ENCODE results near the gene PRICKLE4. TPM values are rescaled to one million over a fixed set of nuclear protein-coding genes. Genes with fewer than 3 reads are reported as not detected.

The PRICKLE4 gene
- total and polyA plus RNA-seq, 3 experiments from 2014 or later = not detected

- H3K36me3 Mint-ChIP-seq = no peaks in the 10 kb centered on the region
- DNase-seq = no peak
- ChIA-PET POLR2A (no interaction called here), CTCF (no interaction called here)
- H3K27ac Mint-ChIP-seq = no peak overlapping the region
- peaks cover 0 to 3% of the 10 kb centered on the region in 2 donors for H3K27me3 Mint-ChIP-seq
- peaks cover 0 to 3% (median 3%) of the 10 kb centered on the region in 3 donors for H3K4me1 Mint-ChIP-seq
- no peak overlapping the region for H3K4me3 Mint-ChIP-seq
- H3K9me3 ChIP-seq (ENCODE audit: low read length) = no peaks in the 10 kb centered on the region
- no peak overlapping the region for H3K27ac ChIP-seq (ENCODE audit: low read depth, low read length)
- H3K4me1 ChIP-seq (ENCODE audit: insufficient read depth, low read length) = peaks cover 5% of the 10 kb centered on the region
- peaks cover 0 to 2% (median 0%) of the 10 kb centered on the region in 5 donors for H3K9me3 Mint-ChIP-seq
- no peaks in the 10 kb centered on the region for H3K27me3 ChIP-seq (ENCODE audit: insufficient read depth, low read length, poor library complexity, severe bottlenecking)
- H3K4me3 ChIP-seq (ENCODE audit: low read length) = no peak overlapping the region
- no peaks in the 10 kb centered on the region for H3K36me3 ChIP-seq (ENCODE audit: insufficient read depth, low read length)
Measured at GRCh38 chr6:41740366-41741162, 40.0 kb upstream of the PRICKLE4 start.

GRCh38 chr6:41741625-41742490 lies 38.7 kb upstream of the PRICKLE4 start:
- no peak overlapping the region for H3K4me3 ChIP-seq (ENCODE audit: low read length)
- DNase-seq = no peak
- ChIA-PET CTCF (no interaction called here), POLR2A (no interaction called here)
- H3K4me3 Mint-ChIP-seq = no peak overlapping the region
- H3K27ac Mint-ChIP-seq = peak overlapping the region in 1 of 8 donors; percentile 40
- H3K4me1 Mint-ChIP-seq = no peaks in the 10 kb centered on the region
- no peaks in the 10 kb centered on the region for H3K4me1 ChIP-seq (ENCODE audit: insufficient read depth, low read length)
- H3K27me3 Mint-ChIP-seq = peaks cover under 1 to 3% of the 10 kb centered on the region in 2 donors
- no peaks in the 10 kb centered on the region for H3K36me3 Mint-ChIP-seq
- no peak overlapping the region for H3K27ac ChIP-seq (ENCODE audit: low read depth, low read length)
- H3K9me3 ChIP-seq (ENCODE audit: low read length) = no peaks in the 10 kb centered on the region
- peaks cover 0 to 2% (median 0%) of the 10 kb centered on the region in 5 donors for H3K9me3 Mint-ChIP-seq
- no peaks in the 10 kb centered on the region for H3K27me3 ChIP-seq (ENCODE audit: insufficient read depth, low read length, poor library complexity, severe bottlenecking)
- no peaks in the 10 kb centered on the region for H3K36me3 ChIP-seq (ENCODE audit: insufficient read depth, low read length)

DNA sequence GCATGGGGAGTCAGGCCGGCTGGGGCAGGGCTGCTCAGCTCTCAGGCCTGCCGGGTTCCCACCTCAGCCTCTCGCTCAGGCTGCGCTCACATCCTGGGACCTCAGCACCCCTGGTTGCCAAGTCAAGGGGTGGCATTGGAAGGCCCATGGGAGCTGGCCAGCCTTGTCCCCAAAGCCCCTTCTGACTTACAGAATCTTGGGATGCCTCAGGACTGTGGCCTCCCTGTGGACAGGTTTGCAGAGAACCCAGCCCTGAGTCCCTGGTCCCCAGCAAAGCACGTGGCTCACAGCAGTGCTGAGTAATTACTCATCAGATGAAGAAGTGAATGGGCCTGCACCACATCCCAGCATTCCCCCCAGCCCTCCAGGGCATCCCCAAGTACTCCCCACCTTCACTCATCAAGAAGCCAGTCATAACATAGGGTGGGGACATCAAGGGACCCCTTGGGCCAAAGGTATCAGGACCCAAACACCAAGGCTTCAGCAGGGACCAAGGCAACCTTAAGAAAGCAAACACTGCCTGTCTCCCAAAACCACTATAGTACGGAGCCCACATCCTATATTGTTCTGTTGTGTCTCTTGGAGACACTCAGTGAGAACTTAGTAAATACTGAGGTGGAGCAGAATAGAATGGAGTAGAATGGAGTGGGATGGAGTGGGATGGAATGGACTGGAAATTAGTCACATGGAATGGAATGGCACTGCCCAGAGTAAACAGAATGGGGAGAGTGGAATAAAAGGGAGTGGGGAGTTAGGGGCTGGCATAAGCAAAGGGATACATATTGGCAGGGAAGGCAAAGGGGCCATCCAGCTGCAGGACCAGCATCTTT lies 37.0 kb upstream of the PRICKLE4 start:
- CTCF ChIA-PET = no interaction called here
- no peak for DNase-seq
- peak overlapping the region in 1 of 8 donors; percentile 14 for H3K27ac Mint-ChIP-seq
- no peak overlapping the region for H3K27ac ChIP-seq (ENCODE audit: low read depth, low read length)
- no peak overlapping the region for H3K4me3 Mint-ChIP-seq
- peaks cover 5 to 7% of the 10 kb centered on the region in 2 donors for H3K27me3 Mint-ChIP-seq
- no peaks in the 10 kb centered on the region for H3K9me3 ChIP-seq (ENCODE audit: low read length)
- H3K4me3 ChIP-seq (ENCODE audit: low read length) = no peak overlapping the region
- POLR2A ChIA-PET = no interaction called here
- H3K36me3 Mint-ChIP-seq = no peaks in the 10 kb centered on the region
- no peaks in the 10 kb centered on the region for H3K4me1 ChIP-seq (ENCODE audit: insufficient read depth, low read length)
- H3K27me3 ChIP-seq (ENCODE audit: insufficient read depth, low read length, poor library complexity, severe bottlenecking) = no peaks in the 10 kb centered on the region
- peaks cover 0 to 2% (median 0%) of the 10 kb centered on the region in 5 donors for H3K9me3 Mint-ChIP-seq
- no peaks in the 10 kb centered on the region for H3K36me3 ChIP-seq (ENCODE audit: insufficient read depth, low read length)
- no peaks in the 10 kb centered on the region for H3K4me1 Mint-ChIP-seq

GRCh38 chr6:41744236-41744787 lies 36.3 kb upstream of the PRICKLE4 start:
- H3K27ac Mint-ChIP-seq = no peak overlapping the region
- Histone ChIP-seq H3K27me3 (ENCODE audit: insufficient read depth, low read length, poor library complexity, severe bottlenecking) (no peaks in the 10 kb centered on the region), H3K4me1 (ENCODE audit: insufficient read depth, low read length) (no peaks in the 10 kb centered on the region), H3K9me3 (ENCODE audit: low read length) (no peaks in the 10 kb centered on the region), H3K36me3 (ENCODE audit: insufficient read depth, low read length) (no peaks in the 10 kb centered on the region), H3K27ac (ENCODE audit: low read depth, low read length) (no peak overlapping the region), H3K4me3 (ENCODE audit: low read length) (no peak overlapping the region)
- no peaks in the 10 kb centered on the region for H3K36me3 Mint-ChIP-seq
- peaks cover 0 to 2% (median 0%) of the 10 kb centered on the region in 5 donors for H3K9me3 Mint-ChIP-seq
- no peaks in the 10 kb centered on the region for H3K4me1 Mint-ChIP-seq
- CTCF ChIA-PET = no interaction called here
- no peak for DNase-seq
- POLR2A ChIA-PET = no interaction called here
- H3K4me3 Mint-ChIP-seq = peak overlapping the region in 1 of 7 donors; percentile 21
- H3K27me3 Mint-ChIP-seq = peaks cover 5 to 7% of the 10 kb centered on the region in 2 donors

GRCh38 chr6:41746107-41746506 lies 34.5 kb upstream of the PRICKLE4 start:
- no peaks in the 10 kb centered on the region for H3K4me1 Mint-ChIP-seq
- no peak overlapping the region for H3K4me3 Mint-ChIP-seq
- Histone ChIP-seq H3K27me3 (ENCODE audit: insufficient read depth, low read length, poor library complexity, severe bottlenecking) (no peaks in the 10 kb centered on the region), H3K4me1 (ENCODE audit: insufficient read depth, low read length) (no peaks in the 10 kb centered on the region), H3K4me3 (ENCODE audit: low read length) (no peak overlapping the region), H3K27ac (ENCODE audit: low read depth, low read length) (no peak overlapping the region), H3K9me3 (ENCODE audit: low read length) (no peaks in the 10 kb centered on the region), H3K36me3 (ENCODE audit: insufficient read depth, low read length) (no peaks in the 10 kb centered on the region)
- ChIA-PET POLR2A (interaction anchor here (0.6 kb wide), 1 partner anchor 412 kb away, joined by 3 read pairs; no protein-coding TSS in a partner anchor), CTCF (no interaction called here)
- H3K9me3 Mint-ChIP-seq = peaks cover 0 to 2% (median 0%) of the 10 kb centered on the region in 5 donors
- no peak overlapping the region for H3K27ac Mint-ChIP-seq
- peaks cover 6 to 13% of the 10 kb centered on the region in 2 donors for H3K27me3 Mint-ChIP-seq
- no peaks in the 10 kb centered on the region for H3K36me3 Mint-ChIP-seq
- DNase-seq = no peak

- peaks cover 0 to 2% (median 0%) of the 10 kb centered on the region in 5 donors for H3K9me3 Mint-ChIP-seq
Measured at GRCh38 chr6:41747256-41748101, 33.1 kb upstream of the PRICKLE4 start, which contains the start of gene PGC. PGC (minus strand) TSS chr6:41747397; CDS start chr6:41747334, 63 bp downstream.

GRCh38 chr6:41748102-41748477 lies 32.5 kb upstream of the PRICKLE4 start:
- DNase-seq = no peak
- Mint-ChIP-seq H3K27ac (no peak overlapping the region), H3K36me3 (no peaks in the 10 kb centered on the region), H3K4me1 (no peaks in the 10 kb centered on the region), H3K9me3 (no peaks in the 10 kb centered on the region), H3K4me3 (no peak overlapping the region), H3K27me3 (peaks cover 5 to 16% of the 10 kb centered on the region in 2 donors)
- Histone ChIP-seq H3K9me3 (ENCODE audit: low read length) (no peaks in the 10 kb centered on the region), H3K27ac (ENCODE audit: low read depth, low read length) (no peak overlapping the region), H3K4me3 (ENCODE audit: low read length) (no peak overlapping the region), H3K27me3 (ENCODE audit: insufficient read depth, low read length, poor library complexity, severe bottlenecking) (no peaks in the 10 kb centered on the region), H3K4me1 (ENCODE audit: insufficient read depth, low read length) (no peaks in the 10 kb centered on the region), H3K36me3 (ENCODE audit: insufficient read depth, low read length) (no peaks in the 10 kb centered on the region)
- ChIA-PET POLR2A (interaction anchor here (0.7 kb wide), 1 partner anchor 560 kb away, joined by 3 read pairs; no protein-coding TSS in a partner anchor), CTCF (no interaction called here)

More at GRCh38 chr6:41747256-41748101, 33.1 kb upstream of the PRICKLE4 start, which contains the start of gene PGC:
- no peak within 1 kb of the TSS for H3K4me3 ChIP-seq (ENCODE audit: low read length)
- Mint-ChIP-seq H3K36me3 (no peaks in the 10 kb centered on the region), H3K27me3 (peaks cover 5 to 14% of the 10 kb centered on the region in 2 donors), H3K27ac (peak within 1 kb of the TSS in 1 of 8 donors; percentile 38), H3K4me3 (no peak within 1 kb of the TSS), H3K4me1 (no peaks in the 10 kb centered on the region)
- no peak within 1 kb of the TSS for H3K27ac ChIP-seq (ENCODE audit: low read depth, low read length)
- no peaks in the 10 kb centered on the region for H3K9me3 ChIP-seq (ENCODE audit: low read length)
- POLR2A ChIA-PET = no interaction called here
- no peaks in the 10 kb centered on the region for H3K27me3 ChIP-seq (ENCODE audit: insufficient read depth, low read length, poor library complexity, severe bottlenecking)
- no peaks in the 10 kb centered on the region for H3K4me1 ChIP-seq (ENCODE audit: insufficient read depth, low read length)
- H3K36me3 ChIP-seq (ENCODE audit: insufficient read depth, low read length) = no peaks in the 10 kb centered on the region
- no peak for DNase-seq
- CTCF ChIA-PET = no interaction called here
